Measurements from ENCODE around the gene SCP2.
"Not testable (repeated sequence)": the region's sequence is repeated elsewhere in the genome, so short reads cannot be mapped to it uniquely, and the experiment has no call there.

DNA sequence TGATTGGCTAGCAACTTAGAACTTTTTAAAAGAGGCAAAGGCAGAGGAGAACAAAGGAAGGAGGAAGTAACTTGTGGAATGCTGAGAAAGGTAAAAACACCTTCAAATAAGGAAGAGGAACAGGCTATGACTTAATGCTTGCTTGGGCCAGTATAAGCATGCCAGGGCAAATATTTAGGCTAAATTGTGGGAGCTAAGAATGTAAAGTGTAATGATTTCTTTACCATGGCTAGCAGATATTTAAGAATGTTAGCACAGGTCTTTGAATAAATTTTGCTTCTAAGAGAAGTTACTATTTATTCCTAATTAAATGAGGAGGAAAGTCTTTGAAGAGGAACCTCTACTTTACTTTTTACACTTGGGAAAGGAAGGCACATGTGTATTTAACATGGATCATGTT, 22.5 kb downstream of the SCP2 start:
- TF ChIP-seq CTCF (tag by site-specific recombination; IDR thresholded peaks at IDR 0.05); ZNF558 (tag by site-specific recombination; IDR thresholded peaks at IDR 0.05); ZNF121 (tag by site-specific recombination; IDR thresholded peaks at IDR 0.05); ZNF146 (tag by site-specific recombination; IDR thresholded peaks at IDR 0.05); ZBTB17 (tag by site-specific recombination; IDR thresholded peaks at IDR 0.05); ZNF416 (tag by site-specific recombination; IDR thresholded peaks at IDR 0.05); HOXA7 (CRISPR knock-in tag; IDR thresholded peaks at IDR 0.05; ENCODE audit: borderline replicate concordance); ZNF777 (tag by site-specific recombination; IDR thresholded peaks at IDR 0.05; ENCODE audit: borderline replicate concordance); ZNF19 (tag by site-specific recombination; IDR thresholded peaks at IDR 0.05; ENCODE audit: low read depth); BCL11A (tag by site-specific recombination; IDR thresholded peaks at IDR 0.05; ENCODE audit: low read depth); ZNF335 (tag by site-specific recombination; conservative IDR thresholded peaks at IDR 0.05): not testable (repeated sequence)
- TF ChIP-seq, protein P1, sequence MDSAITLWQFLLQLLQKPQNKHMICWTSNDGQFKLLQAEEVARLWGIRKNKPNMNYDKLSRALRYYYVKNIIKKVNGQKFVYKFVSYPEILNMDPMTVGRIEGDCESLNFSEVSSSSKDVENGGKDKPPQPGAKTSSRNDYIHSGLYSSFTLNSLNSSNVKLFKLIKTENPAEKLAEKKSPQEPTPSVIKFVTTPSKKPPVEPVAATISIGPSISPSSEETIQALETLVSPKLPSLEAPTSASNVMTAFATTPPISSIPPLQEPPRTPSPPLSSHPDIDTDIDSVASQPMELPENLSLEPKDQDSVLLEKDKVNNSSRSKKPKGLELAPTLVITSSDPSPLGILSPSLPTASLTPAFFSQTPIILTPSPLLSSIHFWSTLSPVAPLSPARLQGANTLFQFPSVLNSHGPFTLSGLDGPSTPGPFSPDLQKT (IDR thresholded peaks at IDR 0.05; ENCODE audit: borderline replicate concordance, low read depth, low read length): not testable (repeated sequence)
- TF ChIP-seq, protein P2, sequence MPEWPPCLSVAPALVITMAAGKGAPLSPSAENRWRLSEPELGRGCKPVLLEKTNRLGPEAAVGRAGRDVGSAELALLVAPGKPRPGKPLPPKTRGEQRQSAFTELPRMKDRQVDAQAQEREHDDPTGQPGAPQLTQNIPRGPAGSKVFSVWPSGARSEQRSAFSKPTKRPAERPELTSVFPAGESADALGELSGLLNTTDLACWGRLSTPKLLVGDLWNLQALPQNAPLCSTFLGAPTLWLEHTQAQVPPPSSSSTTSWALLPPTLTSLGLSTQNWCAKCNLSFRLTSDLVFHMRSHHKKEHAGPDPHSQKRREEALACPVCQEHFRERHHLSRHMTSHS (tag by site-specific recombination; IDR thresholded peaks at IDR 0.05): not testable (repeated sequence)
